ENCODE measurements around the gene OR4D2.

- TF ChIP-seq FOXM1 (IDR thresholded peaks at IDR 0.05; ENCODE audit: low read depth) (no peak), GABPA (IDR thresholded peaks at IDR 0.05; ENCODE audit: low read depth) (no peak)
These were observed 16.4 kb upstream of the OR4D2 start for GRCh38 chr17:58150394-58150793.
